A549 (cell line): ENCODE data around the gene ABHD12B. TPM values are rescaled to one million over a fixed set of nuclear protein-coding genes. Genes with fewer than 3 reads are reported as not detected.

Source experiments
- ATAC-seq, 2 experiments: fragments of 200-7000 bp in 1 of 2; fragments of >200 bp in 1 of 2; cut with Nextera tagmentation in 1 of 2; cut with Tn5 transposase in 1 of 2; 3 replicates each; pipeline versions ENCODE4 v1.8.0 to v1.9.1; 2018 to 2020; ENCODE audit warnings: mild to moderate bottlenecking in 1 of 2, moderate library complexity in 1 of 2
- CTCF ChIA-PET: fragments of 300-600 bp; sonication (Branson Sonifier 250); formaldehyde crosslinking; extraction: SDS; loops from one replicate; lab custom pipeline; 2021; ENCODE audit warnings: antibody characterized with exemption, inconsistent platforms; lab: Yijun Ruan, JAX
- POLR2A ChIA-PET: fragments of 350-600 bp; formaldehyde crosslinking; extraction: SDS; loops from one replicate; lab custom pipeline; 2021; ENCODE audit warnings: antibody characterized with exemption, inconsistent platforms; lab: Yijun Ruan, JAX
- DNase-seq, 2 experiments: peaks; one replicate each; pipeline versions ENCODE4 v3.0.0 to v3.0.0-alpha.2; 2011 to 2016; ENCODE audit warnings: low read depth in 1 of 2, low spot score in 1 of 2
- FAIRE-seq: peaks from 2 replicates; lab custom pipeline; 2011; peaks lifted over from hg19 to GRCh38; lab: Jason Lieb, UNC
- H3K27ac ChIP-seq, 2 experiments: fragments of >200 bp; sonication (Bioruptor Twin); formaldehyde crosslinking; 3 replicates each; pipeline ENCODE4 v1.5.1; 2016 to 2017
- H3K4me1 ChIP-seq: fragments of >200 bp; sonication (Bioruptor Twin); formaldehyde crosslinking; 3 replicates; pipeline ENCODE4 v1.6.1; 2016
- H3K4me2 ChIP-seq: fragments of >200 bp; sonication (Bioruptor Twin); formaldehyde crosslinking; 3 replicates; pipeline ENCODE4 v1.6.1; 2016
- H3K4me3 ChIP-seq: fragments of >200 bp; sonication (Bioruptor Twin); formaldehyde crosslinking; 3 replicates; pipeline ENCODE4 v1.5.1; 2016
- H3K9me3 ChIP-seq: fragments of >200 bp; sonication (Bioruptor Twin); formaldehyde crosslinking; 3 replicates; pipeline ENCODE4 v1.6.1; 2016
- CBX2 ChIP-seq: fragments of 200-600 bp; sonication (generic); IDR thresholded peaks from 2 replicates; pipeline ENCODE4 v1.6.1; 2016; ENCODE audit warnings: low read depth, mild to moderate bottlenecking, borderline replicate concordance
- CBX8 ChIP-seq: fragments of 200-600 bp; sonication (generic); IDR thresholded peaks from 2 replicates; pipeline ENCODE4 v1.6.1; 2016
- CEBPB ChIP-seq, 2 experiments: fragments of >200 bp in 1 of 2; sonication (Bioruptor Twin) in 1 of 2; formaldehyde crosslinking in 1 of 2; IDR thresholded peaks; 2 replicates each; pipeline ENCODE4 v1.6.1; 2012 to 2016
- CHD2 ChIP-seq: fragments of 150-350 bp; IDR thresholded peaks from 2 replicates; pipeline ENCODE4 v1.6.1; 2014; ENCODE audit warnings: low read length; ENCODE audit not compliant: partially characterized antibody
- CHD4 ChIP-seq: fragments of 200-600 bp; sonication (generic); IDR thresholded peaks from 2 replicates; pipeline ENCODE4 v1.6.1; 2016; ENCODE audit warnings: antibody characterized with exemption, mild to moderate bottlenecking, borderline replicate concordance
- FOXS1 ChIP-seq: fragments of 250-450 bp; sonication (Bioruptor Pico); IDR thresholded peaks from 2 replicates; pipeline ENCODE4 v1.5.0; 2020; ENCODE audit warnings: mild to moderate bottlenecking, moderate library complexity
- HDAC2 ChIP-seq: fragments of 200-600 bp; sonication (generic); IDR thresholded peaks from 2 replicates; pipeline ENCODE4 v1.6.1; 2016
- HEYL ChIP-seq: fragments of 250-450 bp; sonication (Bioruptor Pico); IDR thresholded peaks from 2 replicates; pipeline ENCODE4 v1.8.0; 2021; ENCODE audit warnings: mild to moderate bottlenecking, moderate library complexity
- HMGXB4 ChIP-seq: fragments of 250-450 bp; sonication (Bioruptor Pico); IDR thresholded peaks from 2 replicates; pipeline ENCODE4 v1.5.0; 2021; ENCODE audit warnings: mild to moderate bottlenecking, moderate library complexity, borderline replicate concordance
- HOXA7 ChIP-seq: fragments of 250-450 bp; sonication (Bioruptor Pico); IDR thresholded peaks from 2 replicates; pipeline ENCODE4 v1.5.0; 2020; ENCODE audit warnings: mild to moderate bottlenecking, moderate library complexity
- HOXB5 ChIP-seq: fragments of 250-450 bp; sonication (Bioruptor Pico); IDR thresholded peaks from 2 replicates; pipeline ENCODE4 v1.5.0; 2020; ENCODE audit warnings: mild to moderate bottlenecking, moderate library complexity
- JUN ChIP-seq, 2 experiments: fragments of >200 bp; sonication (Bioruptor Twin); formaldehyde crosslinking; IDR thresholded peaks; 2 replicates in 1 of 2; 3 replicates in 1 of 2; pipeline ENCODE4 v1.6.1; 2016 to 2017
- KDM1A ChIP-seq: fragments of 200-600 bp; sonication (generic); IDR thresholded peaks from 2 replicates; pipeline ENCODE4 v1.6.1; 2016; ENCODE audit warnings: low read depth, mild to moderate bottlenecking
- MAFK ChIP-seq: fragments of 450-650 bp; IDR thresholded peaks from 2 replicates; pipeline ENCODE4 v1.6.1; 2014; ENCODE audit not compliant: partially characterized antibody
- MAX ChIP-seq: IDR thresholded peaks from 2 replicates; pipeline ENCODE4 v1.6.1; 2012
- MAZ ChIP-seq: fragments of 150-350 bp; IDR thresholded peaks from 2 replicates; pipeline ENCODE4 v1.6.1; 2014; ENCODE audit warnings: antibody characterized with exemption, low read depth, low read length, borderline replicate concordance
- MYC ChIP-seq: IDR thresholded peaks from 2 replicates; pipeline ENCODE4 v1.6.1; 2012; ENCODE audit warnings: mild to moderate bottlenecking, inconsistent platforms, low read length, improper control_type of control experiment, borderline replicate concordance
- NPAS2 ChIP-seq: fragments of 250-450 bp; sonication (Bioruptor Pico); IDR thresholded peaks from 2 replicates; pipeline ENCODE4 v1.8.0; 2022; ENCODE audit warnings: mild to moderate bottlenecking, moderate library complexity, borderline replicate concordance
- NR3C1 ChIP-seq: fragments of >200 bp; sonication (Bioruptor Twin); formaldehyde crosslinking; IDR thresholded peaks from 3 replicates; pipeline ENCODE4 v1.6.1; 2017
- PHF8 ChIP-seq: fragments of 200-600 bp; sonication (generic); IDR thresholded peaks from 2 replicates; pipeline ENCODE4 v1.6.1; 2016; ENCODE audit warnings: low read depth, mild to moderate bottlenecking, antibody characterized with exemption, moderate library complexity, borderline replicate concordance
- POLR2A ChIP-seq: IDR thresholded peaks from 2 replicates; pipeline ENCODE4 v1.6.1; 2012; ENCODE audit warnings: mild to moderate bottlenecking, low read length
- RNF2 ChIP-seq: fragments of 200-600 bp; sonication (generic); IDR thresholded peaks from 2 replicates; pipeline ENCODE4 v1.6.1; 2016; ENCODE audit warnings: low read depth, mild to moderate bottlenecking, antibody characterized with exemption, moderate library complexity, borderline replicate concordance
- SMC3 ChIP-seq: fragments of >200 bp; sonication (Bioruptor Twin); formaldehyde crosslinking; IDR thresholded peaks from 3 replicates; pipeline ENCODE4 v1.6.1; 2018; ENCODE audit warnings: inconsistent platforms
- SREBF2 ChIP-seq: fragments of 450-650 bp; IDR thresholded peaks from 2 replicates; pipeline ENCODE4 v1.6.1; 2014; ENCODE audit warnings: mild to moderate bottlenecking, moderate library complexity
- WGBS: methylation state at CpG from one replicate; pipeline ENCODE4 v1.1.6; 2017; ENCODE audit errors: missing lambda C conversion rate; 5-methylcytosine and 5-hydroxymethylcytosine counted together
- polyA plus RNA-seq, 4 experiments: library from polyadenylated mRNA; depleted of rRNA in 3 of 4; stranded (reverse); fragments of >200 nt; fragmentation: RNase III in 1 of 4; extraction: RNeasy Plus Mini Kit Qiagen cat#74134 plus additional on column Dnase treatment in 1 of 4; gene quantifications; 2 replicates in 3 of 4; 3 replicates in 1 of 4; pipeline ENCODE4 v1.2.3, GENCODE V29; 2011 to 2017
- TF ChIP-seq, protein P1 (sequence below): fragments of 200-600 bp; sonication (generic); IDR thresholded peaks from 2 replicates; pipeline ENCODE4 v1.6.1; 2016; ENCODE audit warnings: antibody characterized with exemption, mild to moderate bottlenecking, moderate library complexity
- TF ChIP-seq, protein P2 (sequence below): fragments of 150-350 bp; IDR thresholded peaks from 2 replicates; pipeline ENCODE4 v1.6.1; 2014; ENCODE audit warnings: low read depth, mild to moderate bottlenecking, low read length
- TF ChIP-seq, protein P3 (sequence below): fragments of >200 bp; sonication (Bioruptor Twin); formaldehyde crosslinking; IDR thresholded peaks from 3 replicates; pipeline ENCODE4 v1.6.1; 2016
- TF ChIP-seq, protein P4 (sequence below): IDR thresholded peaks from 2 replicates; pipeline ENCODE4 v1.6.1; 2012
- TF ChIP-seq, protein P5 (sequence below): fragments of >200 bp; sonication (Bioruptor Twin); formaldehyde crosslinking; IDR thresholded peaks from 3 replicates; pipeline ENCODE4 v1.5.1; 2016

The ABHD12B gene
- polyA plus RNA-seq, 2 of the 4 experiments (the other 2 are of a cell fraction): not detected

GRCh38 chr14:50943943-50944646, 72.2 kb downstream of the ABHD12B start, which contains the start of gene PYGL:
PYGL (minus strand) TSS chr14:50944483; CDS start chr14:50944403, 80 bp downstream.
- H3K4me3 ChIP-seq: peak within 1 kb of the TSS; percentile 90
- H3K4me1 ChIP-seq: peaks cover 13% of the 10 kb centered on the region
- peak within 1 kb of the TSS; percentile 85 to 95 for H3K27ac ChIP-seq
- POLR2A ChIA-PET: interaction anchor here (0.6 to 1.9 kb wide), 7 partner anchors 11 to 296 kb away, joined by 3 to 21 read pairs (median 5); partner anchors contain the start of genes TMX1 and TRIM9
- WGBS: 3% methylated on average over 6 of the region's 74 CpGs
- DNase-seq: peak; percentile 65 to 77
- H3K9me3 ChIP-seq: no peaks in the 10 kb centered on the region
- peak within 1 kb of the TSS; percentile 85 for H3K4me2 ChIP-seq
- CTCF ChIA-PET: interaction anchor here (0.6 to 5.0 kb wide), 9 partner anchors 9 to 311 kb away, joined by 3 to 29 read pairs (median 3); no protein-coding TSS in a partner anchor
- no peak for FAIRE-seq
- ATAC-seq: peak; percentile 91 to 92
- TF ChIP-seq NR3C1 (no peak), JUN (IDR thresholded peaks at IDR 0.05) (peak in 1 of 2 experiments; percentile 79; a peak in 2 of 5 replicates), MAFK (no peak), HDAC2 (0 out of 2 replicates have a peak, but pooled peaks have one; percentile 26), CBX8 (no peak), MAX (peak; percentile 96), PHF8 (peak; percentile 76), CEBPB (IDR thresholded peaks at IDR 0.05) (no peak), HEYL (CRISPR knock-in tag) (no peak), HMGXB4 (CRISPR knock-in tag) (no peak), POLR2A (peak; percentile 87), MAZ (no peak), CBX2 (no peak), HOXB5 (CRISPR knock-in tag) (no peak), SREBF2 (no peak), MYC (peak; percentile 87), SMC3 (no peak), CHD4 (no peak), FOXS1 (CRISPR knock-in tag) (no peak), NPAS2 (CRISPR knock-in tag) (no peak), KDM1A (no peak), RNF2 (no peak), CHD2 (no peak), HOXA7 (CRISPR knock-in tag) (no peak)
- TF ChIP-seq, protein P1, sequence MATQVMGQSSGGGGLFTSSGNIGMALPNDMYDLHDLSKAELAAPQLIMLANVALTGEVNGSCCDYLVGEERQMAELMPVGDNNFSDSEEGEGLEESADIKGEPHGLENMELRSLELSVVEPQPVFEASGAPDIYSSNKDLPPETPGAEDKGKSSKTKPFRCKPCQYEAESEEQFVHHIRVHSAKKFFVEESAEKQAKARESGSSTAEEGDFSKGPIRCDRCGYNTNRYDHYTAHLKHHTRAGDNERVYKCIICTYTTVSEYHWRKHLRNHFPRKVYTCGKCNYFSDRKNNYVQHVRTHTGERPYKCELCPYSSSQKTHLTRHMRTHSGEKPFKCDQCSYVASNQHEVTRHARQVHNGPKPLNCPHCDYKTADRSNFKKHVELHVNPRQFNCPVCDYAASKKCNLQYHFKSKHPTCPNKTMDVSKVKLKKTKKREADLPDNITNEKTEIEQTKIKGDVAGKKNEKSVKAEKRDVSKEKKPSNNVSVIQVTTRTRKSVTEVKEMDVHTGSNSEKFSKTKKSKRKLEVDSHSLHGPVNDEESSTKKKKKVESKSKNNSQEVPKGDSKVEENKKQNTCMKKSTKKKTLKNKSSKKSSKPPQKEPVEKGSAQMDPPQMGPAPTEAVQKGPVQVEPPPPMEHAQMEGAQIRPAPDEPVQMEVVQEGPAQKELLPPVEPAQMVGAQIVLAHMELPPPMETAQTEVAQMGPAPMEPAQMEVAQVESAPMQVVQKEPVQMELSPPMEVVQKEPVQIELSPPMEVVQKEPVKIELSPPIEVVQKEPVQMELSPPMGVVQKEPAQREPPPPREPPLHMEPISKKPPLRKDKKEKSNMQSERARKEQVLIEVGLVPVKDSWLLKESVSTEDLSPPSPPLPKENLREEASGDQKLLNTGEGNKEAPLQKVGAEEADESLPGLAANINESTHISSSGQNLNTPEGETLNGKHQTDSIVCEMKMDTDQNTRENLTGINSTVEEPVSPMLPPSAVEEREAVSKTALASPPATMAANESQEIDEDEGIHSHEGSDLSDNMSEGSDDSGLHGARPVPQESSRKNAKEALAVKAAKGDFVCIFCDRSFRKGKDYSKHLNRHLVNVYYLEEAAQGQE: no peak
- TF ChIP-seq, protein P2, sequence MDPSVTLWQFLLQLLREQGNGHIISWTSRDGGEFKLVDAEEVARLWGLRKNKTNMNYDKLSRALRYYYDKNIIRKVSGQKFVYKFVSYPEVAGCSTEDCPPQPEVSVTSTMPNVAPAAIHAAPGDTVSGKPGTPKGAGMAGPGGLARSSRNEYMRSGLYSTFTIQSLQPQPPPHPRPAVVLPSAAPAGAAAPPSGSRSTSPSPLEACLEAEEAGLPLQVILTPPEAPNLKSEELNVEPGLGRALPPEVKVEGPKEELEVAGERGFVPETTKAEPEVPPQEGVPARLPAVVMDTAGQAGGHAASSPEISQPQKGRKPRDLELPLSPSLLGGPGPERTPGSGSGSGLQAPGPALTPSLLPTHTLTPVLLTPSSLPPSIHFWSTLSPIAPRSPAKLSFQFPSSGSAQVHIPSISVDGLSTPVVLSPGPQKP: no peak
- TF ChIP-seq, protein P3, sequence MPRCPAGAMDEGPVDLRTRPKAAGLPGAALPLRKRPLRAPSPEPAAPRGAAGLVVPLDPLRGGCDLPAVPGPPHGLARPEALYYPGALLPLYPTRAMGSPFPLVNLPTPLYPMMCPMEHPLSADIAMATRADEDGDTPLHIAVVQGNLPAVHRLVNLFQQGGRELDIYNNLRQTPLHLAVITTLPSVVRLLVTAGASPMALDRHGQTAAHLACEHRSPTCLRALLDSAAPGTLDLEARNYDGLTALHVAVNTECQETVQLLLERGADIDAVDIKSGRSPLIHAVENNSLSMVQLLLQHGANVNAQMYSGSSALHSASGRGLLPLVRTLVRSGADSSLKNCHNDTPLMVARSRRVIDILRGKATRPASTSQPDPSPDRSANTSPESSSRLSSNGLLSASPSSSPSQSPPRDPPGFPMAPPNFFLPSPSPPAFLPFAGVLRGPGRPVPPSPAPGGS: peak; percentile 64; the same call in 1 of the 3 replicates
- TF ChIP-seq, protein P4, sequence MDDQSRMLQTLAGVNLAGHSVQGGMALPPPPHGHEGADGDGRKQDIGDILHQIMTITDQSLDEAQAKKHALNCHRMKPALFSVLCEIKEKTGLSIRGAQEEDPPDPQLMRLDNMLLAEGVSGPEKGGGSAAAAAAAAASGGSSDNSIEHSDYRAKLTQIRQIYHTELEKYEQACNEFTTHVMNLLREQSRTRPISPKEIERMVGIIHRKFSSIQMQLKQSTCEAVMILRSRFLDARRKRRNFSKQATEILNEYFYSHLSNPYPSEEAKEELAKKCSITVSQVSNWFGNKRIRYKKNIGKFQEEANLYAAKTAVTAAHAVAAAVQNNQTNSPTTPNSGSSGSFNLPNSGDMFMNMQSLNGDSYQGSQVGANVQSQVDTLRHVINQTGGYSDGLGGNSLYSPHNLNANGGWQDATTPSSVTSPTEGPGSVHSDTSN: 0 out of 2 replicates have a peak, but pooled peaks have one; percentile 11
- TF ChIP-seq, protein P5, sequence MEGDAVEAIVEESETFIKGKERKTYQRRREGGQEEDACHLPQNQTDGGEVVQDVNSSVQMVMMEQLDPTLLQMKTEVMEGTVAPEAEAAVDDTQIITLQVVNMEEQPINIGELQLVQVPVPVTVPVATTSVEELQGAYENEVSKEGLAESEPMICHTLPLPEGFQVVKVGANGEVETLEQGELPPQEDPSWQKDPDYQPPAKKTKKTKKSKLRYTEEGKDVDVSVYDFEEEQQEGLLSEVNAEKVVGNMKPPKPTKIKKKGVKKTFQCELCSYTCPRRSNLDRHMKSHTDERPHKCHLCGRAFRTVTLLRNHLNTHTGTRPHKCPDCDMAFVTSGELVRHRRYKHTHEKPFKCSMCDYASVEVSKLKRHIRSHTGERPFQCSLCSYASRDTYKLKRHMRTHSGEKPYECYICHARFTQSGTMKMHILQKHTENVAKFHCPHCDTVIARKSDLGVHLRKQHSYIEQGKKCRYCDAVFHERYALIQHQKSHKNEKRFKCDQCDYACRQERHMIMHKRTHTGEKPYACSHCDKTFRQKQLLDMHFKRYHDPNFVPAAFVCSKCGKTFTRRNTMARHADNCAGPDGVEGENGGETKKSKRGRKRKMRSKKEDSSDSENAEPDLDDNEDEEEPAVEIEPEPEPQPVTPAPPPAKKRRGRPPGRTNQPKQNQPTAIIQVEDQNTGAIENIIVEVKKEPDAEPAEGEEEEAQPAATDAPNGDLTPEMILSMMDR: no peak
